Panc1 (cell line): Measurements from ENCODE around the gene REPIN1.

Source experiments
- POLR2AphosphoS5 ChIP-seq: IDR thresholded peaks from 2 replicates; pipeline ENCODE4 v1.6.1; 2012; ENCODE audit warnings: mild to moderate bottlenecking, low read depth, low read length, moderate library complexity
- TCF7L2 ChIP-seq: IDR thresholded peaks from 2 replicates; pipeline ENCODE4 v1.6.1; 2011; ENCODE audit warnings: mild to moderate bottlenecking, low read depth, low read length, inconsistent platforms
- TF ChIP-seq, protein P1 (sequence below): fragments of 450-650 bp; IDR thresholded peaks from 2 replicates; pipeline ENCODE4 v1.5.1; 2017; ENCODE audit warnings: mild to moderate bottlenecking
- TF ChIP-seq, protein P2 (sequence below), 2 experiments: IDR thresholded peaks; 2 replicates each; pipeline ENCODE4 v1.6.1; 2011 to 2012; ENCODE audit warnings: low read depth in 2 of 2, control low read depth in 1 of 2, low read length in 1 of 2, mild to moderate bottlenecking in 1 of 2, moderate library complexity in 1 of 2; ENCODE audit not compliant: insufficient read depth in 1 of 2

DNA sequence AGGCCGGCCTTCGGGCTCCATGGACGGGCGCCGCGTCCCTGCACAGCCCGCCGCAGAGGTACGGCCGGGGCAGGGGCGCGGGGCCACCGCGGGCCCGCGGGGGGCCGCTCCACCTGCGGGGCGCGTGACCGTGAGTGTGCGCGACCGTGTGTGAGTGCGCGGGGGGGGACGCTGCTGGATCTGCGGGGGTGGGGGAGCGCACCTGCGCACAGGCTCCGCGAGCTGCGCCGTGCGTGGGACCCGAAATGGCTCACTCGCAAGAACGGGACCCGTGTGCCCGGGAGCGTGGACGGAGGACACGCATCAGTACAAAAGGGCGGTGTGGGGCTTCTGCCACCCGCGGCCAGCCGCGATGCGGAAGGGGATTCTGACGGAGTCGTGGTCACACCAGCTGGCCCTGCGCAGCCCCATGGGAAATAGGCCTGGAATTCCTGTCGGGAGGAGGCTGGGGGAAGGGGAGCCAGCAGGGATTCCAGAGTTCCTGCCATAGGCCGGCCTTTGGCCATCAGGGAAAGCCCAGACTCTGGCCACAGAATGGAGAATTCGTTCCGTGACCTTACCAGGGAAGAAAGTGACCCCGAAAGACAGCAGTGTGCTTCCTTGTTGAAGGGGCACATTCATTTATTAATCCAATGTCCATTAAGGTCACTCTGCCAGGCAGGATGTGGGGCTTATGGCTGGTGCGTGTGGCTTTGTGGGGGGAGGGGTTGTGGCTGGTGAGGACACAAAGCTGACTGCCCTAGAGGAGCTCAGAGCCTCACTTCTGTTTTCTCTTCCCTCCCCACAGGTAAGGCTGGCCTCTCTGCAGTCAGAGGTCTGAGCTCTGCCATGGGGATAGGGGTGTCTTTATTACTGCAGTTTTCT, 494 bp downstream of the REPIN1 start:
- TF ChIP-seq, protein P1, sequence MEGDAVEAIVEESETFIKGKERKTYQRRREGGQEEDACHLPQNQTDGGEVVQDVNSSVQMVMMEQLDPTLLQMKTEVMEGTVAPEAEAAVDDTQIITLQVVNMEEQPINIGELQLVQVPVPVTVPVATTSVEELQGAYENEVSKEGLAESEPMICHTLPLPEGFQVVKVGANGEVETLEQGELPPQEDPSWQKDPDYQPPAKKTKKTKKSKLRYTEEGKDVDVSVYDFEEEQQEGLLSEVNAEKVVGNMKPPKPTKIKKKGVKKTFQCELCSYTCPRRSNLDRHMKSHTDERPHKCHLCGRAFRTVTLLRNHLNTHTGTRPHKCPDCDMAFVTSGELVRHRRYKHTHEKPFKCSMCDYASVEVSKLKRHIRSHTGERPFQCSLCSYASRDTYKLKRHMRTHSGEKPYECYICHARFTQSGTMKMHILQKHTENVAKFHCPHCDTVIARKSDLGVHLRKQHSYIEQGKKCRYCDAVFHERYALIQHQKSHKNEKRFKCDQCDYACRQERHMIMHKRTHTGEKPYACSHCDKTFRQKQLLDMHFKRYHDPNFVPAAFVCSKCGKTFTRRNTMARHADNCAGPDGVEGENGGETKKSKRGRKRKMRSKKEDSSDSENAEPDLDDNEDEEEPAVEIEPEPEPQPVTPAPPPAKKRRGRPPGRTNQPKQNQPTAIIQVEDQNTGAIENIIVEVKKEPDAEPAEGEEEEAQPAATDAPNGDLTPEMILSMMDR, result no peak
- TF ChIP-seq TCF7L2, result no peak
- TF ChIP-seq, protein P2, sequence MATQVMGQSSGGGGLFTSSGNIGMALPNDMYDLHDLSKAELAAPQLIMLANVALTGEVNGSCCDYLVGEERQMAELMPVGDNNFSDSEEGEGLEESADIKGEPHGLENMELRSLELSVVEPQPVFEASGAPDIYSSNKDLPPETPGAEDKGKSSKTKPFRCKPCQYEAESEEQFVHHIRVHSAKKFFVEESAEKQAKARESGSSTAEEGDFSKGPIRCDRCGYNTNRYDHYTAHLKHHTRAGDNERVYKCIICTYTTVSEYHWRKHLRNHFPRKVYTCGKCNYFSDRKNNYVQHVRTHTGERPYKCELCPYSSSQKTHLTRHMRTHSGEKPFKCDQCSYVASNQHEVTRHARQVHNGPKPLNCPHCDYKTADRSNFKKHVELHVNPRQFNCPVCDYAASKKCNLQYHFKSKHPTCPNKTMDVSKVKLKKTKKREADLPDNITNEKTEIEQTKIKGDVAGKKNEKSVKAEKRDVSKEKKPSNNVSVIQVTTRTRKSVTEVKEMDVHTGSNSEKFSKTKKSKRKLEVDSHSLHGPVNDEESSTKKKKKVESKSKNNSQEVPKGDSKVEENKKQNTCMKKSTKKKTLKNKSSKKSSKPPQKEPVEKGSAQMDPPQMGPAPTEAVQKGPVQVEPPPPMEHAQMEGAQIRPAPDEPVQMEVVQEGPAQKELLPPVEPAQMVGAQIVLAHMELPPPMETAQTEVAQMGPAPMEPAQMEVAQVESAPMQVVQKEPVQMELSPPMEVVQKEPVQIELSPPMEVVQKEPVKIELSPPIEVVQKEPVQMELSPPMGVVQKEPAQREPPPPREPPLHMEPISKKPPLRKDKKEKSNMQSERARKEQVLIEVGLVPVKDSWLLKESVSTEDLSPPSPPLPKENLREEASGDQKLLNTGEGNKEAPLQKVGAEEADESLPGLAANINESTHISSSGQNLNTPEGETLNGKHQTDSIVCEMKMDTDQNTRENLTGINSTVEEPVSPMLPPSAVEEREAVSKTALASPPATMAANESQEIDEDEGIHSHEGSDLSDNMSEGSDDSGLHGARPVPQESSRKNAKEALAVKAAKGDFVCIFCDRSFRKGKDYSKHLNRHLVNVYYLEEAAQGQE (IDR thresholded peaks at IDR 0.05; ENCODE audit: insufficient read depth in 1 of 2, low read depth in 2 of 2, low read length in 1 of 2), result no peak
- TF ChIP-seq POLR2AphosphoS5, result no peak; the same call in 1 of the 2 replicates
